ENCODE results near the gene C9orf72.

C9orf72 gene

DNA sequence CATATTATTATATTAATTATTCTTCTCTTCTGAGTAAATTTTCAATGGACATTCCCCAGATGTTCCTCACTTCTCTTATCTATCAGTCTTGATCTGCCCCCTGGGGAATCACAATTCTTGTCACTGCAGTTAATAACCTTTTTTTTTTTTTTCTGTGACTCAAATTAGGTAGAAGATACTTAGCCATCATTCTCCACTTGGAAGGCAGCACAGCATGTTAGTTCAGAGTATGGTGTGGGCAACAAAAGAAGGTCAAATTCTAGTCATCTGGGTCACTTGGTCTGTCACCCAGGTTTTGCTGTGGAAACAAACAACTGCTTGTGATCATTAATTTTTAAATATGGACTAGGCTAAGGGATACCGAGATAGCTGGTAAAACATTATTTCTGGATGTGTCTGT, 35.5 kb downstream of the C9orf72 start:
- no peak for DNase-seq

DNA sequence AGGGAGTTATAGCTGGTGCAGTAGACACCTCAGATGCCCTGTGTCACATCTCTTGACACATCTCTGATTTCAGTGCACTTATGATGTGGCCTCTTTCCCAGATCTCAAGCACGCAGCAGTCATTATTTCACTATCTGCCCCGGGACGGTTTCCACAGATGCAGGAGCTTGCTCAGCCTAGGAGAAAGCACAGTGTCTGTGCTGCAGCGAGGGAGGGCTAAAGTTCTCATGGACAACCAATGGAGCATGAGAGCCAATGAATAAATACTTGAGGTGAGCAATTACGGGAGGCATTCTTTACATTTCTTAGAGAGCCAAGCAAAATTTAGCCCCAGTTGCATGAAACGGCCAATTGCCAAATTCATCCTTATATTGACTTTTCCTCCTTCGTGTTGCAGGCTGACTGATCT, 36.2 kb downstream of the C9orf72 start:
- no peak for DNase-seq

DNA sequence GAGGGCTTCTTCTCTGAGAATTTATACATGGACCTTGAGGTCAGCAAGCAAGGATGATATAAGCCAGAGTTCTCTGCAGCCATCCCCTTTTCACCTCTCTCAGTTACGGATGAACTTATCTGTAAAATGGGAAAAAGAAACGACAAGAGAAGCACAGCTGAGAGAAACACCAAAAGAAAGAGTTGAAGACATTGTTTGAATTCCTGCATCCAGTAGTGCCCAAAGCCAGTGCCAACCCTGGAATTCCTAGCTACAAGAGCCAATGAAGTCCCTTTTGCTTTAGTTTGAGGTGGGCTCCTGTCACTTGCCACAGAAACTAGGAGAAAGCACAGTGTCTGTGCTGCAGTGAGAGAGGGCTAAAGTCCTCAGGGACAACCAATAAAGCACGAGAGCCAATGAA, 37.1 kb downstream of the C9orf72 start:
- DNase-seq: no peak

DNA sequence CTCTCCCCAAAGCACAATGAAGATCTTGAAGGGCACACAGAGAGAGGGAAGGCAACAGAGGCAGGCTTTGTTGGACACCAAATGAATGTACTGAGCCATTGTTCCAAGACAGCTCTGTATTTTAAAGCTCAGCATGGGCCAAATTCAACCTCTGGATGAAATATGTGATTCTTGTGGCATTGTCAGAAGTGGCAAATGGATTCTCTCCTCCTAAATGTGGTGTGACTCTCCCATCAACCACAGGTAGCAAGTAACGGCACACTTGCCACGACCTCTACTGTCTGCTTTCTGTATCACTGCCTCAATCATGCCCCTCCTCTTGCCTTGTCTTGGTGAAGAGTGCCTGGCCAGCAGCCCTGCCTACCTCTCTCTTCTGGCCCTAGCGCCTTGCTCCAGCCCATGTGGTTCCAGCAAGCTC, 37.6 kb downstream of the C9orf72 start:
- no peak for DNase-seq

DNA sequence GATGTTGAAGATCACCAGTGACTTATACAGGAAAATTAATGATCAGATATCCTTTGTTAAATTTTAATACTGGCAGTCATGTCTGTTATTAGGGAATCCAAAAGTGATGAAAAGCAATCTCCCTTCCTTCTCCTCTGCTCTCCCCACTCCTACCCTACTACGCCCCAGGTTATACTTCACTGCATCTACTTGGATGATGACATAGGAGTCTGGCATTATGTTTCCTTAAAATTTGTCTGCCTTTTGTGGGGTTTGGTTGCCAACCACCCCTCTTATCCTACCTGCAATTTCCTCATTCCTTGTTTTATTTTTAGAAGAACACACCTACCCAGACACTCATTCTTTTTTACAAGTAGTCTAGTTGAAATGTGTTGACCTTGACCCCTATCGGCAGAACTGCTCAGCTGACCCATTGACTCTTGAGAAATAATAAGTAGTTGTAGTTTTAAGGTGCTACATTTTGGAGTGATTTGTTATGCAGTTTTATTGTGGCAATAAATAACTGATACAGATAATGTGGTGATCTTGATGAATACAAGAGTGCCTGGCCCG, 38.5 kb downstream of the C9orf72 start:
- no peak for DNase-seq

DNA sequence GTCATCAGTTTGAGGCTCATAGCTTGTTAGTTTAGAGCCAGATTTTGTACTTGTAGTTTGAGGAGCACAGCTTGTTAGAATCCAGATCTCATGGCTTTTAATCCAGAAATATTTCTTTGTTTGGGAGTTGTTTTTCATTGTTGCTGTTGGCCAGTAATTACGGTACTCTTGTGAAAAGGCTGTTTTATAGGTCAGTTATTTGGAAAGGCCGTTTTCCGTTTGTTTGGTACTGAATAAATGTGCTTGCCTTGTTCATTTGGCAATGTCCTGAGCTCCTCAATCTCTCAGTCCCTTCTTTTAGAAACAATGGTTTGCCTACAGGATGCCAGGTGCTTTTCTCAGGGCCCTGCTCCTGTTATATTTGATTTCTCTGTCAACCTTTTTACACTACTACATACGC, 39.1 kb downstream of the C9orf72 start:
- no peak for DNase-seq

DNA sequence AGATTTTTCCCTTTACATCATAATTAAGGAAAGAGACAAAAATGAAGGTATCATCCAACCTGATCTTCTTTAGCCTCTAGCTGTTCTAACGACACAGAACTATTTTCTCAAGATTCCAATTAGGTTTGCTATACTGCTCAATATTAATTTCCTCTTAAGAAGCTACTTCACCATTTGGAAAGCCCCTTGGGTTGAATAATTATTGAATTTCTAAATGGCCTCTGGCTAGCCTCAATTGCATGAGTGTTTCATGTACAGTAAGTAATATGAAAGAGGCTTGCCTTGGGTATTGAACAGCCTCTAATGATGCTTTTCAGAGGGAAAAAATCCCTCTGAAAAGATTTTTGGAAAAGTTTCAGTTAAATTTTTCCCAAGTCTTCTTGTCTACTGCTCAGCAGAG, 40.0 kb downstream of the C9orf72 start:
- no peak for DNase-seq

DNA sequence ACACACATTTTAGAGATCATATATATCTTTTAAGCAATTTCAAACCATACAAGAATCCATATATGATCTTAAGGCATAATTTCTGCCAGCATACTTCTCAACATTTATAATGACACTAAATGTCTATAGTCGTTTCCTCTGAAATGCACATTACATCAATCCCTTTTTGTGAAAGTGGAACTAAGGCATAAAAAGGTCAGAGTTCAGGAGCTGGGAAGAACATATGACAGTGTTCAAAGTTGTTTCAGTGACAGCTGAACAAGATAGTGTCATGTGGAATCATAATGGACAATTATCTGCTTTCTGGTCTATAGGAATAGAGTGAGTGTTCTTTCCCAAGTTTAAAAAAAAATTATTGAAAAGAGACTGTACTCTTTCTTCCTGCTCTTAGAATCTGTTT, 41.2 kb downstream of the C9orf72 start:
- no peak for DNase-seq

GRCh38 chr9:27530915-27531755, 42.1 kb downstream of the C9orf72 start:
- no peak for DNase-seq

GRCh38 chr9:27529316-27530278, 43.7 kb downstream of the C9orf72 start, which contains the start of gene MOB3B:
MOB3B (minus strand) TSS chr9:27529814; CDS start chr9:27455550, 74,264 bp downstream.
- peak; percentile 47 to 62 for DNase-seq

DNA sequence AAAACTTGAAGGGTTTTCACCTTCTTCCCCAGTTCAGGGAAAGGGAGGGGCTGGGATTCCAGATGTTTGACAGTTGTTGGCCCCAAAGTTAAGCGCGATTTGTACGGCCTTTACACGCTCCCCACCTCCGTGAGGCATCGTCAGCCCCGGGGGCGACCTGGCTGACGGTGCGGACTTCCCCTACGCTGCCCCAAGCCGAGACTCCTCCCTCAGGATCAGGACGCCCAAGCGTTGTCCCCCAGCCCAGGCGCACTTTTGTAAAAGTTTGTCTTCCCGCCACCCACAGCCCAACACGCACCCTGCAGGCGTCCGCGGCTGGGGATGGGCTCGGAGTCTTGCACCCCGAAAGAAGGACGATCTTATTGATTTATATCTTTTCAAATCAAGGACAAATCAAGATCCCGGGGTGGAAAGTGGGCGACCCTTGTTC, 44.4 kb downstream of the C9orf72 start:
- peak in 1 of 2 donors; percentile 69 for DNase-seq

DNA sequence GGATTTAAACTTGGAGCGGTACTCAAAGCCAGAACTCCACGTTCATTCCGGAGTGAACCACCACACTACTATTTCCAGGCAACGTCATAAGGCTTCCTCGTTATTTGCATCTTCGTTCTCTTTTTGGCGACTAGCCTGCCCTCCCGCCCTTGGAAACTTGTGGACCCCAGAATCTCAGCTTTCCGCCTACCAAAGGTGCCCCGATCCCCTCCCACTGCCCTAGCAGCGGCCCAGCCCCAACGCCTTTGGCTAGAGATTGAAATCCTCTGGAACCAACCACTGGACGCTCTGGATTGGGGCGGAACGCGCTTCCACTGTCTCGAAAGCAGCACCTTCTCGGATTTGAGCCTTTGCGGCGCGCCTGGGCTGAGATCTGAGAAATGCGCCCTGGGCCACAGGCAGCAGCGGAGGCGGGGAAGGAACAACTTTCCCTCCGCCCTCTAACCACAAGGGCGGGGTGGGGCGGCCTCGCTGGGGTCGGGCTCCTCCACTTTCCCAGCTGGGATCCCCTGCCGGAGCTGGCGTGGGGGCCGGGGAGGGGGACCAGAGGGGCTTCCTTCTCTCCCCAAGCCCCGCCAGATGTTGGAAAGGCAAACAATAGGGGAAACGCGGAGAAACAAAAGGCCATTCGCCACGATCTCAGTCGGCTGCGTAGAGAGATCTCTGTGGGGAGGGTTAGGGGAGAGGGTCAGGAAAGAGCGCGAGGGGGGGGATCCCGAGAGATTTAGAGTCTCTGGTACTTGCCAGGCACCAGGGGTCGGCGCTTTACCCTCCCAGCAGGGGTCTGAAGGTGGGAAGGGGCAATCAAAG, 45.0 kb downstream of the C9orf72 start:
- peak; percentile 25 to 69 for DNase-seq

- no peak for DNase-seq
Observed at GRCh38 chr9:27527702-27528075, 45.6 kb downstream of the C9orf72 start.

DNA sequence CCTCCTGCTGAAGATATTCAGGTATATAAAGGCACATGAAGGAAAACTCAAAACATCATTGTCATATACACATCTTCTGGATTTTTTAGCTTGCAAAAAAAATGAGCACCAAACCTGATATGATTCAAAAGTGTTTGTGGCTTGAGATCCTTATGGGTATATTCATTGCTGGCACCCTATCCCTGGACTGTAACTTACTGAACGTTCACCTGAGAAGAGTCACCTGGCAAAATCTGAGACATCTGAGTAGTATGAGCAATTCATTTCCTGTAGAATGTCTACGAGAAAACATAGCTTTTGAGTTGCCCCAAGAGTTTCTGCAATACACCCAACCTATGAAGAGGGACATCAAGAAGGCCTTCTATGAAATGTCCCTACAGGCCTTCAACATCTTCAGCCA, 49.0 kb downstream of the C9orf72 start, which contains the start of gene IFNK:
Gene IFNK (plus strand): TSS at position 55 of the 400 bp plus-strand sequence. CDS start 47 bp downstream, at position 102.
- DNase-seq: no peak

DNA sequence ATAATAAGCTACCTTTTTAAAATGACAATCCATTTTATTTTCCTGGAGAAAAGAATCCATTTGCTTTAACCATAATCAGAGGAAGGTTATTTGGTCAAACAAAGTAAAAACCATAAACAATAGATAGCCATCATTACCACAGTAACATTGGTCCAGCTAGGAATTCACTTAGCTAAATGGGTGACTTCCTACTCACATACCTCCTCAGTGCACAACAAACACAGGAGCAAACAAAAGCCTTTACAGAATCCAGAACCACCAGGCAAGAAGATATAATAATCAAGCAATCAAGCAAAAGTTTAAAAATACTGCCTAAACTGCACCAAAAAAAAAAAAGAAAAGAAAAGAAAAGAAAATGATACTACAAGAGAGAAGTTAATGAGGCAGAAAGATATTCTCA, 50.1 kb downstream of the C9orf72 start:
- no peak for DNase-seq

DNA sequence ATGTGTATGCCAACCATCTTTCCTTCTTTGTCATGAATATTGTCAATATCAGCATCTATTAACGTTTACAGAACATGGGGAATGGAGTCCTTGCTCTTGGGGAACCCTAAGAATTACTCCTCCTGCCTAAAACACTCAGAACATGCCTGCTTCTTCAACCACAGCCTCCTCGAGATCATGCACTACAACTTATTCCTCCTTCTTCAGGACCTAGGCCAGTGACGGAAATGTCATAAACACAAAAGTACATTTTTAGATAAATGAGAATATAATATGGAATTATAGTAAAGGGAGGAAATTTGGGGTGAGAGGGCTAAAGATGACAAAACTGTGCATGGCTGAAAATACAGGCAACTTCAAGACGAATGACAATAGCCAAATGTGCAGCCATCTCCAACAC, 52.3 kb downstream of the C9orf72 start:
- DNase-seq: no peak

DNA sequence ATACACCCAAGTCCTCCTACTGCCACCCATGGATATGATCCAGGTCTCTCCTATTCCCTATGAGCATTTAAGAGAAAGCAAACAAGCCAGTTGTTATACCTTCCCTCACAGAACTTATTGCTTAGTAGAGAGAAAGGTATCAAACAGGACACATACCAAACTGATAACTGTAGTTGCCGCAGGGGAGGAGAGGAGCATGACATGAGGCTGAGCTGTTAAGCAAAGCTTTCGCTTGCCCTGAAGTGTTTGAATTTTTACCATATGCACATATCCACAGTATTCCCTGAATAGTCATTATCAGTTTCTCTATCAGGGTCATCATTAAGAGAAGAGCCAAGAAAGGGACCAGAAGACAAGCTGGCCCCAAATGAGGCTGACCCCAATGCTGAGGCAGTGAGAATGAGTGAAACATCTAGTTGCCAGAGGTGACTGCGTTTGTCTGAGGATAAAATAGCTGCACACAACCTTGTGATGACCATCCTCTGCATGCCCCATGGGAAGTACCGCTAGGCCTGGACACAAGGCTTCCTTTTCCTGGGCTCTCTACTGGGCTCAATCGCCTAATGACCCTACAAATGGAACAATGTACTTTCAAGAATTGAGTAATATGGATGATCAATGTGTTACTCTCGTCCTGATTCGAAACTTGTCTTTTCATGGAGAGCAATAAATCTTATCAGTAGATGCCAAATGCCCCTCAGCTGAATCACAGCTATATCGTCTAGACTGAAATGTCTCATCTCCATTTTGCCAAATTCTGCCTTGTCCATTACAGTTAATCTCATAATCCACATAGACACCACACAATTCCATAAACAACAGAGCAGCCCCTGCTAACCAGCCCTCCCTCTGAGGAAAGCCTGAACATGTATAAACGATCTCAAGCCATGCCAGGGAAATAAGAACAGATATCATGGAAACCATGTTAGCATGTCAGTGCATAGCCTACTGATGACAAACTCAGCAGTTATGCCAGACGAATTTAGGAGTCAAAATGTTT, 53.5 kb downstream of the C9orf72 start:
- DNase-seq: no peak

DNA sequence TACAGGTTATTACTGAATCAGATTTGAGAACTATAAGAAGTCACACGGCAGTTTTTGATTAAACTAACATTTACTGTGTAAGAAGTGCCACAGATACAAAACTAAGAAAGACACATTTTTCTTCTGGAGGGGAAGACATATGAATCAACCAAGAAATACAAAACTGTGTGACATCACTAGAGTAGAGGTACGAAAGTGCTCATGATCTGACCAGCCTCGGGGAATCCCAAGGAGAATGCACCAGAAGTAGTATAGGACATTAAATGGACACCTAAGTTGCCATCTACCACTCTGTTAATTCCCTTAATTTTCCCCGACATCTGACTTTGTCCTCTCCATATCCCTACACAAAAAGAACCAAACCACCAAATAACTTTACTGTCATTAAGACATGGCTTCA, 54.5 kb downstream of the C9orf72 start:
- DNase-seq: no peak

GRCh38 chr9:27518006-27518405, 55.3 kb downstream of the C9orf72 start:
- no peak for DNase-seq

GRCh38 chr9:27514551-27514950, 58.7 kb downstream of the C9orf72 start:
- DNase-seq: no peak

- no peak for DNase-seq
Observed at GRCh38 chr9:27511771-27512170, 61.5 kb downstream of the C9orf72 start.
